HepG2 (cell line): ENCODE measurements around the gene RBM27. TPM values are rescaled to one million over a fixed set of nuclear protein-coding genes. Genes with fewer than 3 reads are reported as not detected.
A peak's percentile ranks its signal among the peaks of the same experiment; 100 is the strongest.
"Not testable (repeated sequence)": the region's sequence is repeated elsewhere in the genome, so short reads cannot be mapped to it uniquely, and the experiment has no call there.

Source experiments
- ATAC-seq: fragments of 200-7000 bp; cut with Tn5 transposase; 3 replicates; pipeline ENCODE4 v1.9.1; 2020; ENCODE audit warnings: mild to moderate bottlenecking, moderate library complexity
- BruUV-seq: library from RNA; stranded (reverse); fragments of 400-500 nt; replicated peaks from 2 replicates; lab custom pipeline; 2021; lab: Mats Ljungman, UMichigan
- CTCF ChIA-PET: fragments of 300-600 bp; formaldehyde crosslinking; extraction: SDS; loops from one replicate; lab custom pipeline; 2021; ENCODE audit warnings: low total read pairs, inconsistent platforms, low intra/inter-chr PET ratio; lab: Yijun Ruan, JAX
- POLR2A ChIA-PET: fragments of 350-600 bp; sonication (Branson Sonifier 250); formaldehyde crosslinking; loops from one replicate; lab custom pipeline; 2020; ENCODE audit warnings: antibody characterized with exemption, inconsistent platforms; lab: Yijun Ruan, JAX
- DNase-seq: peaks from one replicate; pipeline ENCODE4 v3.0.0-alpha.2; 2015; ENCODE audit warnings: low spot score
- FAIRE-seq: peaks from 3 replicates; lab custom pipeline; 2011; peaks lifted over from hg19 to GRCh38; lab: Jason Lieb, UNC
- H2AFZ ChIP-seq: one replicate; pipeline ENCODE4 v1.6.1; 2011; ENCODE audit warnings: low read length, inconsistent platforms
- H3K27ac ChIP-seq: fragments of 300-600 bp; 3 replicates; pipeline ENCODE4 v1.8.0; 2011; ENCODE audit warnings: mixed run types, mild to moderate bottlenecking, mixed read lengths, low read length, inconsistent platforms; ENCODE audit not compliant: insufficient read depth; ENCODE audit errors: extremely low read length
- H3K27me3 ChIP-seq, 2 experiments: fragments of 200-600 bp in 1 of 2; 2 replicates in 1 of 2; 3 replicates in 1 of 2; pipeline versions ENCODE4 v1.6.0 to v1.8.0; 2011; ENCODE audit warnings: low read length in 2 of 2, mild to moderate bottlenecking in 2 of 2, moderate library complexity in 2 of 2, inconsistent platforms in 1 of 2; ENCODE audit not compliant: insufficient read depth in 2 of 2, control insufficient read depth in 1 of 2
- H3K36me3 ChIP-seq, 2 experiments: fragments of 200-600 bp in 1 of 2; replicated peaks in 1 of 2; 2 replicates in 1 of 2; 3 replicates in 1 of 2; pipeline versions ENCODE4 v1.5.1 to v1.8.0; 2011; ENCODE audit warnings: low read length in 2 of 2, inconsistent platforms in 1 of 2; ENCODE audit not compliant: insufficient read depth in 2 of 2, control insufficient read depth in 1 of 2
- H3K4me1 ChIP-seq: 2 replicates; pipeline ENCODE4 v1.5.1; 2012; ENCODE audit warnings: low read length, inconsistent platforms; ENCODE audit not compliant: insufficient read depth
- H3K4me2 ChIP-seq: 2 replicates; pipeline ENCODE4 v1.6.0; 2011; ENCODE audit warnings: low read depth, low read length, inconsistent platforms
- H3K4me3 ChIP-seq, 3 experiments: fragments of 200-600 bp in 1 of 3; sonication (generic), shearing (Covaris generic) in 1 of 3; replicated peaks in 1 of 3; 2 replicates each; pipeline ENCODE4 v1.5.1; 2011 to 2016; ENCODE audit warnings: low read length in 3 of 3, inconsistent platforms in 2 of 3, low read depth in 2 of 3, mild to moderate bottlenecking in 2 of 3, control low read depth in 1 of 3, mixed read lengths in 1 of 3; ENCODE audit not compliant: insufficient read depth in 1 of 3
- H3K79me2 ChIP-seq: one replicate; pipeline ENCODE4 v1.6.1; 2011; ENCODE audit warnings: low read length, inconsistent platforms; ENCODE audit not compliant: insufficient read depth
- H3K9ac ChIP-seq: 2 replicates; pipeline ENCODE4 v1.6.0; 2011; ENCODE audit warnings: mild to moderate bottlenecking, low read depth, low read length, inconsistent platforms; ENCODE audit not compliant: insufficient read depth
- H3K9me3 ChIP-seq: 2 replicates; pipeline ENCODE4 v1.5.1; 2012; ENCODE audit warnings: mild to moderate bottlenecking, low read length
- H4K20me1 ChIP-seq: 2 replicates; pipeline ENCODE4 v1.6.0; 2011; ENCODE audit warnings: inconsistent platforms, mild to moderate bottlenecking, low read length, moderate library complexity; ENCODE audit not compliant: insufficient read depth
- ATF7 ChIP-seq, 2 experiments: fragments of 450-650 bp in 1 of 2; sonication (generic) in 1 of 2; formaldehyde crosslinking in 1 of 2; IDR thresholded peaks; 2 replicates each; pipeline versions ENCODE4 v1.4.0 to v1.6.1; 2016 to 2020; ENCODE audit warnings: antibody characterized with exemption in 1 of 2, mild to moderate bottlenecking in 1 of 2, missing genetic modification reagents in 1 of 2
- CEBPB ChIP-seq: IDR thresholded peaks from 2 replicates; pipeline ENCODE4 v1.6.1; 2011; ENCODE audit warnings: low read depth, low read length, improper control_type of control experiment, borderline replicate concordance
- KLF15 ChIP-seq: sonication (generic); formaldehyde crosslinking; IDR thresholded peaks from 2 replicates; pipeline ENCODE4 v1.8.1; 2023; ENCODE audit warnings: borderline replicate concordance, mild to moderate bottlenecking, inconsistent platforms, missing genetic modification reagents, mixed read lengths
- WGBS: methylation state at CpG from one replicate; pipeline ENCODE4 v1.1.6; 2017; ENCODE audit warnings: low lambda C conversion rate; 5-methylcytosine and 5-hydroxymethylcytosine counted together
- in situ Hi-C: cut with HindIII; loops from 2 replicates; pipeline ENCODE4 v1.10.0; 2017; ENCODE audit warnings: low pct_unique_long_range_greater_than_20kb; ENCODE audit not compliant: extremely low pct_ligation_motif_present
- intact Hi-C: fragments of 100-400 bp; cut with micrococcal nuclease; formaldehyde crosslinking; loops from one replicate; pipeline ENCODE4 v1.10.0; 2022; ENCODE audit not compliant: unreplicated experiment
- polyA plus RNA-seq, 8 experiments: library from polyadenylated mRNA; depleted of rRNA in 3 of 8; stranded (reverse) in 7 of 8; unstranded in 1 of 8; fragments of >200 nt; fragmentation: Illumina TruSeq in 4 of 8; extraction: Trizol in 4 of 8; gene quantifications; 2 replicates each; pipeline versions ENCODE4 v1.2.1 to v1.2.3, GENCODE V29; 2011 to 2016; ENCODE audit warnings: low read depth in 4 of 8, missing spikeins in 1 of 8, mixed read lengths in 1 of 8; ENCODE audit not compliant: insufficient read depth in 1 of 8
- total RNA-seq, 5 experiments: library from RNA; depleted of rRNA; stranded (reverse); fragments of >200 nt; fragmentation: Illumina TruSeq; extraction: Trizol; gene quantifications; 2 replicates each; pipeline ENCODE4 v1.2.3, GENCODE V29; 2016; ENCODE audit warnings: low read depth in 1 of 5

The RBM27 gene
- total and polyA plus RNA-seq, 2 of the 13 experiments (the other 11 are each of a cell fraction or from before 2014, with no cell fraction given), result 12.9 to 23.4 TPM

GRCh38 chr5:146193285-146193684 is 10.1 kb upstream of the RBM27 start:
- WGBS, result 12% methylated on average over 1 of the region's 1 CpG
- ATAC-seq (no peak), FAIRE-seq (no peak), DNase-seq (no peak)
- H3K4me2 ChIP-seq, result no peak overlapping the region
- H3K27ac ChIP-seq, result no peak overlapping the region
- H3K4me3 ChIP-seq, result no peak overlapping the region
- H3K9ac ChIP-seq, result no peak overlapping the region
- H3K4me1 ChIP-seq, result peaks cover 26% of the 10 kb centered on the region
- no peaks in the 10 kb centered on the region for H3K9me3 ChIP-seq
- BruUV-seq, result no TSS peak
- ChIA-PET CTCF (no interaction called here), POLR2A (interaction anchor here (0.6 to 1.5 kb wide), 3 partner anchors 9 to 10 kb away, joined by 4 to 7 read pairs (median 6); partner anchors contain the start of genes LARS1 and RBM27)
- H4K20me1 ChIP-seq, result no peaks in the 10 kb centered on the region
- no peak overlapping the region for H2AFZ ChIP-seq
- no peak for TF ChIP-seq KLF15
- TF ChIP-seq CEBPB, result peak; percentile 43; the same call in 1 of the 2 replicates
- peak; percentile 3; the same call in 1 of the 2 replicates for TF ChIP-seq ATF7 (IDR thresholded peaks at IDR 0.05)
- TF ChIP-seq ATF7 (CRISPR knock-in tag; IDR thresholded peaks at IDR 0.05), result no peak
- in situ Hi-C loops (no loop called here), intact Hi-C loops (no loop called here)
- H3K79me2 ChIP-seq, result no peaks in the 10 kb centered on the region
- no peaks in the 10 kb centered on the region for H3K36me3 ChIP-seq
- H3K27me3 ChIP-seq, result no peaks in the 10 kb centered on the region; a peak in 1 of 5 replicates

GRCh38 chr5:146194997-146195396 is 8.4 kb upstream of the RBM27 start:
- H3K27me3 ChIP-seq, H3K79me2 ChIP-seq, in situ Hi-C loops, intact Hi-C loops, DNase-seq, CTCF ChIA-PET, H3K4me2 ChIP-seq, H3K9me3 ChIP-seq, H3K27ac ChIP-seq, BruUV-seq, H3K36me3 ChIP-seq, H3K4me3 ChIP-seq, H2AFZ ChIP-seq, FAIRE-seq, POLR2A ChIA-PET, H3K9ac ChIP-seq, H4K20me1 ChIP-seq, ATAC-seq: not testable (repeated sequence)
- 79% methylated on average over 4 of the region's 4 CpGs for WGBS
- peaks cover 26% of the 10 kb centered on the region for H3K4me1 ChIP-seq
